ENCODE results near the gene GTF2B. TPM values are rescaled to one million over a fixed set of nuclear protein-coding genes. Genes with fewer than 3 reads are reported as not detected.
"Not testable (repeated sequence)": the region's sequence is repeated elsewhere in the genome, so short reads cannot be mapped to it uniquely, and the experiment has no call there.

GTF2B gene
- total RNA-seq, 1 donor from 2014 or later = 26.2 TPM

GRCh38 chr1:88873737-88874349 lies 17.5 kb downstream of the GTF2B start:
- DNase-seq (ENCODE audit: low read depth) = no peak
- TF ChIP-seq CTCF (conservative IDR thresholded peaks at IDR 0.05; ENCODE audit: low read depth, low read length) = no peak
- H3K4me3 ChIP-seq (ENCODE audit: low read depth, low read length) = no peak overlapping the region

GRCh38 chr1:88869644-88870043 lies 21.7 kb downstream of the GTF2B start:
- H3K4me3 ChIP-seq (ENCODE audit: low read depth, low read length); DNase-seq (ENCODE audit: low read depth): not testable (repeated sequence)

- no peak for DNase-seq (ENCODE audit: low read depth)
- H3K4me3 ChIP-seq (ENCODE audit: low read depth, low read length) = no peak overlapping the region
- no peak for TF ChIP-seq CTCF (conservative IDR thresholded peaks at IDR 0.05; ENCODE audit: low read depth, low read length)
These were observed 23.4 kb downstream of the GTF2B start for GRCh38 chr1:88867743-88868521.

- no peak overlapping the region for H3K4me3 ChIP-seq (ENCODE audit: low read depth, low read length)
- TF ChIP-seq CTCF (conservative IDR thresholded peaks at IDR 0.05; ENCODE audit: low read depth, low read length) = no peak
- no peak for DNase-seq (ENCODE audit: low read depth)
These were observed 39.9 kb downstream of the GTF2B start for GRCh38 chr1:88851303-88852063.

GRCh38 chr1:88847643-88848042 lies 43.7 kb downstream of the GTF2B start:
- no peak for TF ChIP-seq CTCF (conservative IDR thresholded peaks at IDR 0.05; ENCODE audit: low read depth, low read length)
- DNase-seq (ENCODE audit: low read depth) = no peak
- no peak overlapping the region for H3K4me3 ChIP-seq (ENCODE audit: low read depth, low read length)

- no peak for DNase-seq (ENCODE audit: low read depth)
- no peak for TF ChIP-seq CTCF (conservative IDR thresholded peaks at IDR 0.05; ENCODE audit: low read depth, low read length)
- H3K4me3 ChIP-seq (ENCODE audit: low read depth, low read length) = no peak overlapping the region
These were observed 65.6 kb downstream of the GTF2B start for GRCh38 chr1:88825721-88826120.

- not testable (repeated sequence) for H3K4me3 ChIP-seq (ENCODE audit: low read depth, low read length); DNase-seq (ENCODE audit: low read depth)
These were observed 71.7 kb downstream of the GTF2B start for GRCh38 chr1:88819642-88820041.
